GM12892 (cell line): ENCODE measurements around the gene MYPN.

Experiments
- POLR2A ChIP-seq: IDR thresholded peaks from 2 replicates; pipeline ENCODE4 v1.6.1; 2011; ENCODE audit warnings: low read depth, low read length, control low read depth
- TAF1 ChIP-seq: IDR thresholded peaks from 2 replicates; pipeline ENCODE4 v1.6.1; 2011; ENCODE audit warnings: low read depth, mild to moderate bottlenecking, control low read depth, low read length, borderline replicate concordance

DNA sequence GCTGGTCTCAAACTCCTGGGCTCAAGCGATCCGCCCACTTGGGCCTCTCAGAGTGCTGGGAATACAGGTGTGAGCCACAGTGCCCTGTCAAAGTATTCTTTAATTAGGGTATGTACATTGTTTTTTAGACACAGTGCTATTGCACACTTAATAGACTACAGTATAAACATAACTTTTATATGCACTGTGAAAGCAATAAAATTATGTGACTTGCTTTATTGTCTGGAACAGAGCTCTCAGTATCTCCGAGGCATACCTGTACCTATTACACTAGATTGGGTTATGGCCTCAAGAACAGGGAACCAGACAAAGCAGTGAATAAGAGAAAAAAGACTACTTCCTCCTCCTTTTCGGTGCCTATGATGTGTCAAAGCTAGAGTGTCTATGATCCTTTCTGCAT is 109.5 kb downstream of the MYPN start:
- TF ChIP-seq TAF1, result no peak
- TF ChIP-seq POLR2A, result no peak
